DMS153 (cell line): ENCODE data around the gene EGFR.

ENCODE experiments used
- DNase-seq: peaks from one replicate; lab custom pipeline; 2025; lab: John Stamatoyannopoulos, UW

Gene EGFR

DNA sequence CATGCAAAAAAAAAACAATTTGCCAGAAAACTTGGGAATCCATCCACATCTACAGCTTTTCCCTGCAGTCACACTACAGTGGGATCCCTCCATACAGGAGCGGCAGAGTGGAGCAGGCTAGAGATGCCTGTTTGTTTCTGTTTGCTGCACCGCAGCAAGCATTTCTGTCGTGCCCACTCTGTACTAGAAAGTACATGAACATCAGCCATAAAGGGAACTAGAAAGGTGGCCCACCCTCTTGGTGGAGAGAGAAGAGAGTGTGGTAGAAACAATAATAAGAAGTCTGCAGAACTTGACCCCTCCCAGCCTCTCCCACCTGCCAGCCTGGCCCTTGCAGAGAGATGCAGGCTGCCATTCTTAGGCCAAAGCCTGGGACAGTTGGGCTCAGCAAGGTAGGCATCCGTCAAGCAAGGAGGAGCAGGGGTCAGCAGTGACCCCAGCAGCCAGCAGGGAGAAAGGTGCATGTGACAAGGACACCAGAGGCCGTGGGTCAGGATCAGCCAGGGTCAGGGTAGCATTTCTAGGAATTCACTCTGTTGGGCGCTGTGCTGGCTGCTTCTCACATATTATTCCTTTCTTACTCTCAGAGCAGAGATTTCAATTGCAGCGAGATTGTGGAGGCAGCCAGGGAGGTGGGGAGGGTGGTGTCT is 171.8 kb downstream of the EGFR start:
- no peak for DNase-seq

DNA sequence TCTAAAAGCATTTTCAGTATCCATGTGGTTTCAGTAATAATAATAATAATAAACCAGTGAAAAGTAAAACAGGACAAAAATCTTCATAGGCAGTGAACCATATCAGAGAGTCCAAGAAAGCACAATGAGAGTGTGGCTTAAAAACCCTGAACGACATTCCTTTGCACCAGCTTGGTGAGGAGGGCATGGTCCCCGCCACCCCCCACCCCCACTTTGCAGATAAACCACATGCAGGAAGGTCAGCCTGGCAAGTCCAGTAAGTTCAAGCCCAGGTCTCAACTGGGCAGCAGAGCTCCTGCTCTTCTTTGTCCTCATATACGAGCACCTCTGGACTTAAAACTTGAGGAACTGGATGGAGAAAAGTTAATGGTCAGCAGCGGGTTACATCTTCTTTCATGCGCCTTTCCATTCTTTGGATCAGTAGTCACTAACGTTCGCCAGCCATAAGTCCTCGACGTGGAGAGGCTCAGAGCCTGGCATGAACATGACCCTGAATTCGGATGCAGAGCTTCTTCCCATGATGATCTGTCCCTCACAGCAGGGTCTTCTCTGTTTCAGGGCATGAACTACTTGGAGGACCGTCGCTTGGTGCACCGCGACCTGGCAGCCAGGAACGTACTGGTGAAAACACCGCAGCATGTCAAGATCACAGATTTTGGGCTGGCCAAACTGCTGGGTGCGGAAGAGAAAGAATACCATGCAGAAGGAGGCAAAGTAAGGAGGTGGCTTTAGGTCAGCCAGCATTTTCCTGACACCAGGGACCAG is 172.5 kb downstream of the EGFR start:
- no peak for DNase-seq

DNA sequence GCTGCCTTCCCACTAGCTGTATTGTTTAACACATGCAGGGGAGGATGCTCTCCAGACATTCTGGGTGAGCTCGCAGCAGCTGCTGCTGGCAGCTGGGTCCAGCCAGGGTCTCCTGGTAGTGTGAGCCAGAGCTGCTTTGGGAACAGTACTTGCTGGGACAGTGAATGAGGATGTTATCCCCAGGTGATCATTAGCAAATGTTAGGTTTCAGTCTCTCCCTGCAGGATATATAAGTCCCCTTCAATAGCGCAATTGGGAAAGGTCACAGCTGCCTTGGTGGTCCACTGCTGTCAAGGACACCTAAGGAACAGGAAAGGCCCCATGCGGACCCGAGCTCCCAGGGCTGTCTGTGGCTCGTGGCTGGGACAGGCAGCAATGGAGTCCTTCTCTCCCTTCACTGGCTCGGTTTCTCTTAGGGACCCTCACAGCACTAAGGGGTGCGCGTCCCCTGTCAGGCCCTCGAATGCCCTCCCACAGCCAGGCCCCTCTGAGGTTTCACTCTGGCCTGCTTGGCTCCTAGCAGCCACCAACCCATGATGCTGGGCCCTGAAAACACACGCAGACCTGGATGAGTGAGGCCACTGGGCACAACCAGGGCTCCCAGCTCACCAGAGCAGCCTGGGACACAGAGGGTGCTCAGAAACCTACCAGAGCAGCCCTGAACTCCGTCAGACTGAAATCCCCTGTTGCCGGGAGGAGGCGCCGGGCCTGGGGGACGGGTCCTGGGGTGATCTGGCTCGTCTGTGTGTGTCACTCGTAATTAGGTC is 173.3 kb downstream of the EGFR start:
- DNase-seq: no peak

DNA sequence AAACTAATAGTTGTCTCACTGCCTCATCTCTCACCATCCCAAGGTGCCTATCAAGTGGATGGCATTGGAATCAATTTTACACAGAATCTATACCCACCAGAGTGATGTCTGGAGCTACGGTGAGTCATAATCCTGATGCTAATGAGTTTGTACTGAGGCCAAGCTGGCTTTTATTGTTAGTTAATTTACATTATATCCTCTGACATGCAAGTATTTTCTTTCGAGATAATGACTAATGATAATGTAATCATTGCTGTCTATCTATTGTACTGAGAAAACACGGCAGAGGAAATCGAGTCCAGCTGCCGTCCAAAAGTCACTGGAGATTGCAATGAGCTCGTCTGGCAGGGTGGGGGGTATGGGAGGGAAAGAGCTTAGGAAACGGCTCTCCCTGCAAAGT is 173.9 kb downstream of the EGFR start:
- peak; percentile 31 for DNase-seq

DNA sequence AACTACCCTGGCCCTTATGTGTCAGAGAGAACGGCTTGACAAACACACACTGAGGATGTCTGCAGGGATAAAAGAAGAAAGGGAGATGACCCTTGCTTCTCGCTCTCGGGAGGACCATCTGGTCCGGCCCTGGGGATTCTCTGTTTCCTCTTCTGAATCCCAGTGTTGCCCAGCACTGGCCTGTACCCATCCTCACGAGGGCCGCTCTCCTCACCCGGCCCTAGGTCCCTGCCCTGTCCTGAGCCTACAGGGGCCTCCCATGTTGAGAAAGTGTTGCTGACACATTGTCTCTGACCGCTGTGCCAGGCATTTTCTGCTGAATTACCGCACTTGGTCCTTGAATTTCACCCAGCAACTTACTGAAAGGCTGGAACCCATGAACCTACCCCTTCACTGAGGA is 174.4 kb downstream of the EGFR start:
- no peak for DNase-seq

DNA sequence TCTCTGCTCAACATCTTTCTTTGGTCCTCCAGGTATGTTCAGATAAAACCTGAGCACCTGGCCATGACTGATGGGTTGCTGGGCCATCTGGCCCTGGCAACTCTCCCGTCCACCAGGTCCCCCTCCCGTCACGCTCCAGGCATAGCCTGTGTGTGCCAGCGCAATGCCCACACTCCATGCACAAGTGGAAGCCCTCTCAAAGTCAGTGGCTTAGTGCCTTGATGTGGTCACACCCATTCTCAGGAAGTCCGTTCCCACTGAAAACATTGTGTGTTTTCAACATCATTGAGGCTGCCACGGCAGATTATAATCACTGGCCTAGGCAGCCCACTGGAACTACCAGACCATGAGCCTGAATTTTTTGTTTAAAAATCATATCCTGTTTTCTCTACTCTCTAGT is 175.7 kb downstream of the EGFR start:
- no peak for DNase-seq

DNA sequence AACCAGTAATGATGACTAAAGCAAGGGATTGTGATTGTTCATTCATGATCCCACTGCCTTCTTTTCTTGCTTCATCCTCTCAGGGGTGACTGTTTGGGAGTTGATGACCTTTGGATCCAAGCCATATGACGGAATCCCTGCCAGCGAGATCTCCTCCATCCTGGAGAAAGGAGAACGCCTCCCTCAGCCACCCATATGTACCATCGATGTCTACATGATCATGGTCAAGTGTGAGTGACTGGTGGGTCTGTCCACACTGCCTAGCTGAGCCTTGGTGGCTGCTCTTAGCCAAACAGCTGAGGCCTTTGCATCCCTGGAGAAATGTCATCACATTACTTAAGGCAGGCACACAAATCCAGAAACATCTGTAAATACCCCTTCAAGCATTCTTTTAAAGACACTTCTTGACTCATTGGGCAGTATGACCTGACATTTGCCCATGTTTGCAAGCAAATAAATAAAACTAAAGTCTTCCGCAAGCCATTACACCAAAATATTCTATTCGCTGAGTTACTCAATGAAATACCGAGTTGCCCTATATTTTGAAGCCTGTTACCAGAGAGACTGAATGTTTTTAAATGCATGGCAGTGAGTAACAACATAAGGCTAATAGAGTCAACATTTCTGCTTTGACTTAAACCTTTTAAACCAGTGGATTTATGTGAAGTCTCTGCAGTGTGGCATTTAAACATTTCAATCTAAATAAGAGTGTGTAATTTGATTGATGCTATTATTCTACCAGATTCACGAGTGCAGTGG is 180.0 kb downstream of the EGFR start:
- no peak for DNase-seq

DNA sequence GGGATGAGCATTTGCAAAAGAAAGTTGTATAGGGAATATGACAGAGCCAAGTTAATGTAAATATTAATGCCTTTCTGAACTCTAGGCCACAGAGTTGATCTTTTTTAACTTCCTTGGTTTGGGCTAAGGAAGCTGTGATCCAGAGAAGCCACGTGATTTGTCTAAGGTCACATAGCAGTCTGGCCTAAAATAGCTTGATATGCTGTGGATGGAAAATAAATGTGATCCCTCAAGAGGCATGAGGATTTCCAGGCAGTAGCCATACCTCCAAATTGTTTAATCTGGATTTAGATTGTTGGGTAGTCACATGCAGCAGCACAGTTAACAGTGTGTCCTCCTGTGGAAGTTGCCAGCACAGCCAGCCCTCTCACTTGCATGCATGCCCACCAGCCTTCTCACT is 180.6 kb downstream of the EGFR start:
- no peak for DNase-seq

DNA sequence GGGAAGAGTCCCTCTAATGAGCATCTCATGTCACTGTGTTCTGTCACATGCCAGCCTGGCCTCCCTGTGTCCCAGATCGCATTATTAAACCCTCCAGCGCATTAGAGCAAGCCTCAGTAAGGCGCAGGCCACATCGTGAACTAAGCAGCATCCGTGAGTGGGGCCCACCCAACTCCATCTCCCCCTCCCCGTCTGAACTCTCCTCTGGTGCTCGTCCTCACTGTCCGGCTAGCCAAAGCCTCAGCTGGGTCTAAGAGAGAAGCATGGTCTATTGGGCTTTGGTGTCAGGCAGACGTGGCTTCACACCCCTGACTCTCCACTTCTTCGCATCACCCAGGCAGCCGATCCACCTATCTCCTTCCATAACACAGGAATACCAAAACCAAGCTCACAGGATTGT is 181.6 kb downstream of the EGFR start:
- DNase-seq: no peak

DNA sequence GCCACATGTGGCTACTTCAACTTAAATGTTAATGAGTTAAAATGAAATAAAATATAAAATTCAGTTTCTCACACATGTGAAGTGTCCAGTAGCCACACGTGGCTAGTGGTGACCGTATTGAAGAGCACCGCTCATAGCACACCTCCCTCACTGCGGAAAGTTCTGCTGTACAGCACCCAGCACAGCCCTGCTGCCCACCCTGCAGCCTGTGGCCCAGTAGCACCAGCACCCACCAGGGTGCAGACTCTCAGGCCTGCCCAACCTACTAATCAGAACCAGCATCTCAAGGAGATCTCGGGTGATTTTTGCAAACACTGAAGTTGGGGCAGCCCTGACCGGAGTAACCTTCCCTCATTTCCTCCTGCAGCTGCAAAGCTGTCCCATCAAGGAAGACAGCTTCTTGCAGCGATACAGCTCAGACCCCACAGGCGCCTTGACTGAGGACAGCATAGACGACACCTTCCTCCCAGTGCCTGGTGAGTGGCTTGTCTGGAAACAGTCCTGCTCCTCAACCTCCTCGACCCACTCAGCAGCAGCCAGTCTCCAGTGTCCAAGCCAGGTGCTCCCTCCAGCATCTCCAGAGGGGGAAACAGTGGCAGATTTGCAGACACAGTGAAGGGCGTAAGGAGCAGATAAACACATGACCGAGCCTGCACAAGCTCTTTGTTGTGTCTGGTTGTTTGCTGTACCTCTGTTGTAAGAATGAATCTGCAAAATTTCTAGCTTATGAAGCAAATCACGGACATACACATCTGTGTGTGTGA is 183.5 kb downstream of the EGFR start:
- no peak for DNase-seq

DNA sequence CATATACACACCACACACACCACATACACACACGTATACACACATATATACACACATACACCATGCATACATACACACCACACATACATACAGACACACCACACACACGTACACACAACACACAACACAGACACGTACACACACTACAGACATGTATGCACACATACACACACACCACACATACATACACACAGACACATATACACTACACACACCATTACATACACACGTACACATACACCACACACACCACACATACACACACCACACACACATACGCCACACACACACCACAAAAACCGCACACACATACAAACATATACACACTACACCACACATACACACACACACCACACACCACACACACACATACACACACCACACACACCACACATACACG is 184.5 kb downstream of the EGFR start:
- no peak for DNase-seq

DNA sequence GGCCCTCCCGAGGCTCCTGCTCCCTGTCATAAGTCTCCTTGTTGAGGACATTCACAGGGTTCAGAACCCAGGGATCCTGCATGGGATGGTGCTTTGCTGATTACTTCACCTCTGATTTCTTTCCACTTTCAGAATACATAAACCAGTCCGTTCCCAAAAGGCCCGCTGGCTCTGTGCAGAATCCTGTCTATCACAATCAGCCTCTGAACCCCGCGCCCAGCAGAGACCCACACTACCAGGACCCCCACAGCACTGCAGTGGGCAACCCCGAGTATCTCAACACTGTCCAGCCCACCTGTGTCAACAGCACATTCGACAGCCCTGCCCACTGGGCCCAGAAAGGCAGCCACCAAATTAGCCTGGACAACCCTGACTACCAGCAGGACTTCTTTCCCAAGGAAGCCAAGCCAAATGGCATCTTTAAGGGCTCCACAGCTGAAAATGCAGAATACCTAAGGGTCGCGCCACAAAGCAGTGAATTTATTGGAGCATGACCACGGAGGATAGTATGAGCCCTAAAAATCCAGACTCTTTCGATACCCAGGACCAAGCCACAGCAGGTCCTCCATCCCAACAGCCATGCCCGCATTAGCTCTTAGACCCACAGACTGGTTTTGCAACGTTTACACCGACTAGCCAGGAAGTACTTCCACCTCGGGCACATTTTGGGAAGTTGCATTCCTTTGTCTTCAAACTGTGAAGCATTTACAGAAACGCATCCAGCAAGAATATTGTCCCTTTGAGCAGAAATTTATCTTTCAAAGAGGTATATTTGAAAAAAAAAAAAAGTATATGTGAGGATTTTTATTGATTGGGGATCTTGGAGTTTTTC is 186.5 kb downstream of the EGFR start:
- no peak for DNase-seq

DNA sequence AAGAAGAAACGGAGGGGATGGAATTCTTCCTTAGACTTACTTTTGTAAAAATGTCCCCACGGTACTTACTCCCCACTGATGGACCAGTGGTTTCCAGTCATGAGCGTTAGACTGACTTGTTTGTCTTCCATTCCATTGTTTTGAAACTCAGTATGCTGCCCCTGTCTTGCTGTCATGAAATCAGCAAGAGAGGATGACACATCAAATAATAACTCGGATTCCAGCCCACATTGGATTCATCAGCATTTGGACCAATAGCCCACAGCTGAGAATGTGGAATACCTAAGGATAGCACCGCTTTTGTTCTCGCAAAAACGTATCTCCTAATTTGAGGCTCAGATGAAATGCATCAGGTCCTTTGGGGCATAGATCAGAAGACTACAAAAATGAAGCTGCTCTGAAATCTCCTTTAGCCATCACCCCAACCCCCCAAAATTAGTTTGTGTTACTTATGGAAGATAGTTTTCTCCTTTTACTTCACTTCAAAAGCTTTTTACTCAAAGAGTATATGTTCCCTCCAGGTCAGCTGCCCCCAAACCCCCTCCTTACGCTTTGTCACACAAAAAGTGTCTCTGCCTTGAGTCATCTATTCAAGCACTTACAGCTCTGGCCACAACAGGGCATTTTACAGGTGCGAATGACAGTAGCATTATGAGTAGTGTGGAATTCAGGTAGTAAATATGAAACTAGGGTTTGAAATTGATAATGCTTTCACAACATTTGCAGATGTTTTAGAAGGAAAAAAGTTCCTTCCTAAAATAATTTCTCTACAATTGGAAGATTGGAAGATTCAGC is 187.6 kb downstream of the EGFR start:
- no peak for DNase-seq

DNA sequence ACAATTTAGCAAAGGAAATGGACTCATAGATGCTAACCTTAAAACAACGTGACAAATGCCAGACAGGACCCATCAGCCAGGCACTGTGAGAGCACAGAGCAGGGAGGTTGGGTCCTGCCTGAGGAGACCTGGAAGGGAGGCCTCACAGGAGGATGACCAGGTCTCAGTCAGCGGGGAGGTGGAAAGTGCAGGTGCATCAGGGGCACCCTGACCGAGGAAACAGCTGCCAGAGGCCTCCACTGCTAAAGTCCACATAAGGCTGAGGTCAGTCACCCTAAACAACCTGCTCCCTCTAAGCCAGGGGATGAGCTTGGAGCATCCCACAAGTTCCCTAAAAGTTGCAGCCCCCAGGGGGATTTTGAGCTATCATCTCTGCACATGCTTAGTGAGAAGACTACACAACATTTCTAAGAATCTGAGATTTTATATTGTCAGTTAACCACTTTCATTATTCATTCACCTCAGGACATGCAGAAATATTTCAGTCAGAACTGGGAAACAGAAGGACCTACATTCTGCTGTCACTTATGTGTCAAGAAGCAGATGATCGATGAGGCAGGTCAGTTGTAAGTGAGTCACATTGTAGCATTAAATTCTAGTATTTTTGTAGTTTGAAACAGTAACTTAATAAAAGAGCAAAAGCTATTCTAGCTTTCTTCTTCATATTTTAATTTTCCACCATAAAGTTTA is 188.8 kb downstream of the EGFR start:
- DNase-seq: no peak

DNA sequence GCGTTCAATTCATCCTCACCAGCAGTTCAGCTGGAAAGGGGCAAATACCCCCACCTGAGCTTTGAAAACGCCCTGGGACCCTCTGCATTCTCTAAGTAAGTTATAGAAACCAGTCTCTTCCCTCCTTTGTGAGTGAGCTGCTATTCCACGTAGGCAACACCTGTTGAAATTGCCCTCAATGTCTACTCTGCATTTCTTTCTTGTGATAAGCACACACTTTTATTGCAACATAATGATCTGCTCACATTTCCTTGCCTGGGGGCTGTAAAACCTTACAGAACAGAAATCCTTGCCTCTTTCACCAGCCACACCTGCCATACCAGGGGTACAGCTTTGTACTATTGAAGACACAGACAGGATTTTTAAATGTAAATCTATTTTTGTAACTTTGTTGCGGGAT is 190.5 kb downstream of the EGFR start:
- no peak for DNase-seq

DNA sequence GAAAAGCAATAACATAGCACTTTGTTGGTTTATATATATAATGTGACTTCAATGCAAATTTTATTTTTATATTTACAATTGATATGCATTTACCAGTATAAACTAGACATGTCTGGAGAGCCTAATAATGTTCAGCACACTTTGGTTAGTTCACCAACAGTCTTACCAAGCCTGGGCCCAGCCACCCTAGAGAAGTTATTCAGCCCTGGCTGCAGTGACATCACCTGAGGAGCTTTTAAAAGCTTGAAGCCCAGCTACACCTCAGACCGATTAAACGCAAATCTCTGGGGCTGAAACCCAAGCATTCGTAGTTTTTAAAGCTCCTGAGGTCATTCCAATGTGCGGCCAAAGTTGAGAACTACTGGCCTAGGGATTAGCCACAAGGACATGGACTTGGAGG is 191.4 kb downstream of the EGFR start:
- DNase-seq: no peak

DNA sequence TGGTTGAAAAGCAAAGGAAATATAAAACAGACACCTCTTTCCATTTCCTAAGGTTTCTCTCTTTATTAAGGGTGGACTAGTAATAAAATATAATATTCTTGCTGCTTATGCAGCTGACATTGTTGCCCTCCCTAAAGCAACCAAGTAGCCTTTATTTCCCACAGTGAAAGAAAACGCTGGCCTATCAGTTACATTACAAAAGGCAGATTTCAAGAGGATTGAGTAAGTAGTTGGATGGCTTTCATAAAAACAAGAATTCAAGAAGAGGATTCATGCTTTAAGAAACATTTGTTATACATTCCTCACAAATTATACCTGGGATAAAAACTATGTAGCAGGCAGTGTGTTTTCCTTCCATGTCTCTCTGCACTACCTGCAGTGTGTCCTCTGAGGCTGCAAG is 191.9 kb downstream of the EGFR start:
- no peak for DNase-seq

DNA sequence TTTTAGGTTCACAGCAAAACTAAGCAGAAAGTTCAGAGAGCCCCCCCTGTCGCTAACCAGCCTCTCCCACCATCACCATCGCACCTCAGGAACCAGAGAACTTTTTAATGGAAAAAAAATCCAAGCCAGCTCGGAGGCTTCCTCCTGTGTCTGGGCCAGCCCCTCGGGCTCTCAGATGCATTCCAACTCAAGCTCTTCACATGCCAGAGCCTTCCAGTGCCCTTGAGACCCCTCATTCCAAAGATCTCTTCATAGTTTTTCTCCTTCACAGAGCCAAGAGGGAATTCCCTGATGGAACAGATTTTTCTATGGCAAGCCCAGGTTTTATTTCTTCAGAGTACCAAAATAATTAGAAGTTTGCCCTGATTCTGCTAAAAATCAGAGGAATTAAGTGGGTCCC is 192.9 kb downstream of the EGFR start:
- no peak for DNase-seq

DNA sequence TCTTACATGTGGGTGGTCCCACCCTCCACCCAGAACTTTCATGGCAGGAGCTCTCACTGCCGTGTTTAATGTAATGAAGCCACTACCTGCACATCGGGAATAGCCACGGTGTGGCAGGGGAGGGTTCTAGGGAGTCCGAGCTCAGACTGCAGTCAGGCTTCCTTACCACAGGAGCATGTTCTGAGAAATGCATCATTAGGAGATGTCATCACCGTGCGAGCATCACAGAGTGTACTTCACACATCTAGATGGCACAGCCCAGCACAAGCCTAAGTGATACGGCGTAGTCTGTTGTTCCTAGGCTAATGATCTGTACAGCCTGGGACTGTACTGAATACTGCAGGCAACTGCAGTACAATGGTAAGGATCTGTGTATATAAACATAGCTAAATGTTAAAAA is 193.4 kb downstream of the EGFR start:
- DNase-seq: no peak
